HG03571 (cell line): ENCODE data around the gene TMEM125.

Experiments
- ATAC-seq: cut with Tn5 transposase; IDR thresholded peaks from one replicate; pipeline ENCODE4 v1.9.1; 2021; ENCODE audit not compliant: unreplicated experiment

Gene TMEM125

DNA sequence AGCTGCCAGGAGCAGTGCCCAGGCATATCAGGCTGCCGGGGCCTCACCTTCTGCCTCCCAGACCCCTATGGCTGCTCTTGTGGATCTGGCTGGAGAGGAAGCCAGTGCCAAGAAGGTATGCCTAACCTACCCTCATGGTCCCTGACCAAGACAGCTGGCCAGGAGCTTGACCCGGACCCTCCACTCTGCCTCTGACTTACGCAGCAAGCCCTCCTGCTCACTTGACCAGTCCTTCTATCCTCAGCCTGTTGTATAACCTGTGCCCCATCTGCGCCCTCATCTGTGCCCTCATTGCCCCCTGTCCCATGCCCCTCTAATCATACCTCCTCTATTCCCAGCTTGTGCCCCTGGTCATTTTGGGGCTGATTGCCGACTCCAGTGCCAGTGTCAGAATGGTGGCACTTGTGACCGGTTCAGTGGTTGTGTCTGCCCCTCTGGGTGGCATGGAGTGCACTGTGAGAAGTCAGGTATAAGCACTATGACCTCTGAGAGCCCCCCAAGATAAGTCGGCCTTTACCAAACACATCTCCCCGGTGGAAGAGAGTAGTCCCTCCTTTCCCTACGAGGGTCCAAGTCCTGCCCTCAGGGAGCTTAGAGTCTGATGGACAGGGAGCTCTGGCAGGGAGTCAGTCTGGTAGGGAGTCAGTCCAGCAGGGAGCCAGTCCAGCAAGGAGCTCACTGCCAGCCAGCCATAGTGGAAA lies 37.8 kb downstream of the TMEM125 start:
- ATAC-seq, result no peak

DNA sequence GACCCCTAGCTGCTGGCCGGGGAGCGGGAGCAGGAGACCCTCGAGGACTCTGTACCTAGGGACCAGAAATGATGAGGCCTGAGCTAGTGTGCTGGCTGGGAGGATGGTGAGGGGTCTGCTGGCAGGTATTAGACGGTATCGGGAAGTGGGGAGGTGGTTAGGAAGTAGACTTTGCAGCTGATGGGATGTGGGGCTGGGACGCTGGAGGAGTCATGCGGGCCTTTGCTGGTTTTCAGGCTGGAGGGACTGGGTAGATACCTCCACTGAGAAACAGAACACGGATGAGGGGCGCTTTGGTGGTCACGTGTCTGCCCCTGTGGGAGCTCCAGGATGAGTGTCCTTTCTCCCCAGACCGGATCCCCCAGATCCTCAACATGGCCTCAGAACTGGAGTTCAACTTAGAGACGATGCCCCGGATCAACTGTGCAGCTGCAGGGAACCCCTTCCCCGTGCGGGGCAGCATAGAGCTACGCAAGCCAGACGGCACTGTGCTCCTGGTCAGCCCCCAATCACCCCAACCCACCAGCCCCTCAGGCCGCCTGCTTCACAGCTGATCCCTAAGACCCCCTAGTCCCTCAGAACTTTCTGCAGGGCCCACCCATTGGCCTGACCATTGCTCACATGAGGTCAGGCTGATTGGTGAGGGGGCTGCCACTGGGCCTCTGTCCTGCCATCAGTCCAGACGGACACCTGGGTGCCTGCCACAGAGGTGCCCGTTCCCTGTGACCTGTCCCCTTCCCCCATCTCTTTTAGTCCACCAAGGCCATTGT lies 39.0 kb downstream of the TMEM125 start:
- ATAC-seq, result no peak

DNA sequence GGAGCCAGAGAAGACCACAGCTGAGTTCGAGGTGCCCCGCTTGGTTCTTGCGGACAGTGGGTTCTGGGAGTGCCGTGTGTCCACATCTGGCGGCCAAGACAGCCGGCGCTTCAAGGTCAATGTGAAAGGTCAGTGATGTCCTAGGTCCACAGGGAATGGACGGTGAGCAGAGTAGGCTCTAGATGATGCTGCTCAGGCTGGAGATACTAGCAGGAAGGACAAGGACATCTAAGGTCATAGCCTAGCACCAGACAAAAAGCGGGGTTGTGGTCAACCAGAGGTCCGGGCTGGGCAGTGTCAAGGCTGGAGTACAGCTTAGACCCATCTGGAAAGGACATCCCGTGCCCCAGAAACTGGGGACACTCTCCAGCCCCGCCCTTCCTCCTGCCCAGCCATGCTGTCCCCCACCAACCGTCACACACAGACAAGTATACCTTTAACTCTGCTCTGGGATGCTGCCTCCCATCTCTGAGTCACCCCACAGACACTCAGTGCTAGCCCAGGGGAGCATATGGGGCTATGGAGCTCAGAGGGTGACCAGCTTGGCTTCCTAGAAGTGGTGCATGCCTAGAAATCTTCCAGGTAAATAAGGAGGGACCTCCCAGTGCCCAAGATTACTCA lies 39.7 kb downstream of the TMEM125 start:
- ATAC-seq, result no peak

DNA sequence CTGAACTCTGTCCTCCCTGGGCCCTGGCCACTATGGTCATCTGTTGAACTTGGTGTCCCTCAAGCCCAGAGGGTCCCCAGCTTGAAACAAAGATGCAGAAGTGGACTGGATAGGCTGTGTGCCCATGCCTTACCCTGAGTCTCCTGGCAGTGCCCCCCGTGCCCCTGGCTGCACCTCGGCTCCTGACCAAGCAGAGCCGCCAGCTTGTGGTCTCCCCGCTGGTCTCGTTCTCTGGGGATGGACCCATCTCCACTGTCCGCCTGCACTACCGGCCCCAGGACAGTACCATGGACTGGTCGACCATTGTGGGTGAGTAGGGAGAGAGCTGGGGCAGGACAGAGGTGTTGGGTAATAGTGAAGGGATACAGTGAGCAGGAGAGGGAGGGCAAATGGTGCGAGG lies 41.7 kb downstream of the TMEM125 start:
- ATAC-seq, result no peak

DNA sequence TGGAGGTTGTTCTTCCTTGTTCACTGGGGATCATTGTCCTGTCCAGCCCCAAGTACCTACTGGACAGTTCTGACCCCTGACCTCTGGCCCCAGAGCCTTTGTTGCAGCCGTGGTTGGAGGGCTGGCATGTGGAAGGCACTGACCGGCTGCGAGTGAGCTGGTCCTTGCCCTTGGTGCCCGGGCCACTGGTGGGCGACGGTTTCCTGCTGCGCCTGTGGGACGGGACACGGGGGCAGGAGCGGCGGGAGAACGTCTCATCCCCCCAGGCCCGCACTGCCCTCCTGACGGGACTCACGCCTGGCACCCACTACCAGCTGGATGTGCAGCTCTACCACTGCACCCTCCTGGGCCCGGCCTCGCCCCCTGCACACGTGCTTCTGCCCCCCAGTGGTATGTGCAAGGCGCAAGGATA lies 42.4 kb downstream of the TMEM125 start:
- ATAC-seq, result no peak

DNA sequence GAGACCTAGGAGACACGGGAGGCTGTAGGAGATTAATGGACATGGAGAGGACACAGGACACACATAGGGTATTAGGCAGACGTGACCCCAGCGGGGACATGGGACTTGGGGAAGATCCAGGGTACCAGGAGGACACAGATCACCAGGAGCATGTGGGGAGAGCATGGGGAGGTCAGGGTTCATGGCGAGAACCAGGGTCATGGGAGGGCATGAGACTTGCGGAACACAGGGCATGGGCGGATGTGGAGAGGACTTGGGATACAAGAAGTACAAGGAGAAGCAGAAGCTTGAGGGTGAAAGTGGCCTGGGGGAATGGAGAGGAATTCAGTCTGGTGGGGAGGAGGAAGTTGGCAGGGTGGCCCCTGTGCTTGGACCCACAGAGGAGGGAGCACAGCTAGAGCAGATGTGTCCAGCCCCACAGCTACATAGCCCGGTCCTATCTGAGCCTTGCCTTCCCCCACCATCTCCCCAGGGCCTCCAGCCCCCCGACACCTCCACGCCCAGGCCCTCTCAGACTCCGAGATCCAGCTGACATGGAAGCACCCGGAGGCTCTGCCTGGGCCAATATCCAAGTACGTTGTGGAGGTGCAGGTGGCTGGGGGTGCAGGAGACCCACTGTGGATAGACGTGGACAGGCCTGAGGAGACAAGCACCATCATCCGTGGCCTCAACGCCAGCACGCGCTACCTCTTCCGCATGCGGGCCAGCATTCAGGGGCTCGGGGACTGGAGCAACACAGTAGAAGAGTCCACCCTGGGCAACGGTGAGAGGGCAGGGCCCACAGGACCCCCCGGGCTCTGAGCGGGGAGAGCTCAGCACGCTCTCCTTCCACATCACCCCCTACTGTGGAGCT lies 43.1 kb downstream of the TMEM125 start:
- no peak for ATAC-seq

DNA sequence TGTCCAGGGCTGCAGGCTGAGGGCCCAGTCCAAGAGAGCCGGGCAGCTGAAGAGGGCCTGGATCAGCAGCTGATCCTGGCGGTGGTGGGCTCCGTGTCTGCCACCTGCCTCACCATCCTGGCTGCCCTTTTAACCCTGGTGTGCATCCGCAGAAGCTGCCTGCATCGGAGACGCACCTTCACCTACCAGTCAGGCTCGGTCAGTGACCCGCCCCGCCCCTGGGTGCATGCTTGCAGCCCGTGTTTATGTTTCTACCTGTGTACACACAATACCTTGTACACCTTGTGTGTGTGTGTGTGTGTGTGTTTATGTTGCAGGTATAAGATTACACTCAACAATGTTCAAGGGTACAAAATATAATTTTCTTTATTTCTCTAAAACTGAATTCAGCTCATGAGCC lies 44.0 kb downstream of the TMEM125 start:
- no peak for ATAC-seq

DNA sequence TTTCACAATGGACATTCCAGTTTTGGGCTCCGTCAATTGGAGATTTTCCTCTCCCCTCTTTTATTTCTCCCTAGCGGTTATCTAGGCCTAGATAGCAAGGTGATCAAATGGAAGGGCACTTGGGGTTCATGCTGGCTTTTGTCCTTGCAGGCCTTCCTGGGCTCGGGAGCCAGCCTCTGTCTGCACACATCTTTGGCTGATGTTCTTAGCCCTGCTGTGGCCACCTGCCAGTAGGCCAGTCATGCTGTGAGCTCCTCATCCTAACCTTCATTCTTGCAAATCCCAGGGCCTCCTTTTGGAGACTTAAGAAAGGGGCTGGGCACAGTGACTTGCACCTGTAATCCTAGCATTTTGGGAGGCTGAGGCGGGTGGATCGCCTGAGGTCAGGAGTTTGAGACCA lies 44.5 kb downstream of the TMEM125 start:
- ATAC-seq, result no peak

DNA sequence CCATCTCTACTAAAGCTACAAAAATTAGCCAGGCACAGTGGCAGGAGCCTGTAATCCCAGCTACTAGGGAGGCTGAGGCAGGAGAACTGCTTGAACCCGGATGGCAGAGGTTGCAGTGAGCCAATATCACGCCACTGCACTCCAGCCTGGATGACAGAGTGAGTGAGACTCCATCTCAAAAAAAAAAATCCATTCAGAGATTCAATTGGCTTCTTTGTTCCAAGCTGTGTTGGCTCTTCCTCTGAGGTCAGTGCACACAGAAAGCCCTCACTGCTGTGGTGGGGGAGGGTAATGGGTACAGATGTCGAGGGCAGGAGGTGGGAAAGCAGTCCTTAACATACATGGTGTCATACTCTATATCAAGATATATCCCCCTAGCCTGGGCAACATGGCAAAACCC lies 45.7 kb downstream of the TMEM125 start:
- no peak for ATAC-seq

DNA sequence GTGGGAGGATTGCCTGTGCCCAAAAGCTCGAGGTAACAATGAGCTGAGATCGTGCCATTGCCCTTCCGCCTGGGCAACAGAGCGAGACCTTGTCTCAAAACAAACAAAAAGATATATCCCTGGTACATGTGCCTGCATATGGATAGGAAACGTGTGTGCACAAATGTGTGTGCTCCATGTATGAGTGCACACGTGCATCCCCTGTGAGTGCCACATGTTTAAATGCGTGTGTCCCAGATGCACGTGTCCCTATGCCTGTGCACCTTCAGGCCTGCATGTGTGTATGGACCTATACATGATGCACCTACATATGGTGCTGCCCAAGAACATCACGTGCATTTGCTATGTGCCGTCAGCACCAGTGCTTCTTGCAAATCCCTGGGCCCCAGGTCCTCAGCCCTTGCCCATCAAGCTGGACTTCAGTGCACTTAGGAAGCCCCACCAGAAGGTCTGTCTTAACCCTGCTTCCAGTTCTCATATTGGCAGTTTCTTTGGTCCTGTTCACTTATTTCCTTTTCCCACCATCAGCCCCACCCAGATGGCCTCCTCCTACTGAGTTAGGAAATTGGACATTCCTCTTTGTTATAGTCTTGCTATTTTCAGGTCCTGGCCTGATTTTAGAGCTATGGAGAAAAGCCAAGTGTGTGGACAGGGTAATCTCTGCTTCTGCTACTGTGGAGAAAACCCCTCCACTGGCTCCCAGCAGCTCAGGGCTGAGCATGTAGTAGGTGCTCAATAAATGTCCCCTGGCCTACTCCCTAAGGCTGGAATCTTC lies 46.4 kb downstream of the TMEM125 start:
- ATAC-seq, result no peak

DNA sequence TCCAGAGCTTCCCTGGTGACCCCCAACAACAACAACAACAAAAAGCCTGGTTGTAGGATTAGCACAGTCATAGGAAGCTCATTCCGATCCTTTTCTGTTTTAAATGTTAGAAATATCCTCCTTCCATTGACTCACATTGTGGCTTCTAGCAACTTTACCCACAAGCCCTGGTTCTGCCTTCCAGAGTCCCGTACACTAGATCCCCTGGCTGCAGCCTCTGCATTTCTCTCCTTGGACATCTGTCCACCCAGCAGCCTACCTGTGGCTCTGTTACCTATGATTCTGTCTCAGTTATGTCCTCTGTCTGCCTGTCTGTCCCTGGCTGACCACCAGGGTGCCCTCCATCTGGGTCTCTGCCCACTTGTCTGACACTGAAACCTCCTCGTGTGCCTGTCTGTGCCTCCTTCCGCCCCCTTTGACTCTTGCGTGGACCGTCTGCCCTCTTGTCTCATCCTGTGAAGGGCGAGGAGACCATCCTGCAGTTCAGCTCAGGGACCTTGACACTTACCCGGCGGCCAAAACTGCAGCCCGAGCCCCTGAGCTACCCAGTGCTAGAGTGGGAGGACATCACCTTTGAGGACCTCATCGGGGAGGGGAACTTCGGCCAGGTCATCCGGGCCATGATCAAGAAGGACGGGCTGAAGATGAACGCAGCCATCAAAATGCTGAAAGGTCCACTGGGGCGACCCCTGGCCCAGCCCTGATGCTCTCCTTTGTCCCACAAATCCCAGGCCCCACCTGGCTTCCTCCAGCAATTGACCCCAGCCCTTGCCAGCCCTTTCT lies 47.1 kb downstream of the TMEM125 start:
- ATAC-seq, result no peak

DNA sequence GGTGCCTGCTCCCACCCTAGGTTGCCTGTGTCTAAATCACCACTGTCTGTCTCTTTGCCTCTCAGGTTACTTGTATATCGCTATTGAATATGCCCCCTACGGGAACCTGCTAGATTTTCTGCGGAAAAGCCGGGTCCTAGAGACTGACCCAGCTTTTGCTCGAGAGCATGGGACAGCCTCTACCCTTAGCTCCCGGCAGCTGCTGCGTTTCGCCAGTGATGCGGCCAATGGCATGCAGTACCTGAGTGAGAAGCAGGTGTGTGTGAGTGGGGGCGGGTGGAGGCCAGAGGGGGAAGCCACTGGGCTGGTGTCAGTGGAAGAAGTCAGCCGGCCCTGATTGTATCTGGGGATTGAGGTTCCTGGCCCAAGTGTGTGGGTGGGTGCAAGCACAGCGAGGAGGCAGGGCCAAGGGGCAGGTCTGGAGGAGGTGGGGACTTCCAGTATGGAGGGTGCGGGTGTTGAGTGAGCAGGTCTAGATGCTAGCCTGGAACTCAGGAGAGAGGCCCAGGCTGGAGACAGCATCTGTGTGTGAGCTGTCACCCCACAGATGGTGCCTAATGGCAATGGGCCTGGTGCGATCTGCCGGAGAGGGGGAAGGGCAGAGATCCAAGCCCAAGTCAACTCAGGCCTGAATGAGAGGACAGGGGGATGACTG lies 48.2 kb downstream of the TMEM125 start:
- ATAC-seq, result no peak

DNA sequence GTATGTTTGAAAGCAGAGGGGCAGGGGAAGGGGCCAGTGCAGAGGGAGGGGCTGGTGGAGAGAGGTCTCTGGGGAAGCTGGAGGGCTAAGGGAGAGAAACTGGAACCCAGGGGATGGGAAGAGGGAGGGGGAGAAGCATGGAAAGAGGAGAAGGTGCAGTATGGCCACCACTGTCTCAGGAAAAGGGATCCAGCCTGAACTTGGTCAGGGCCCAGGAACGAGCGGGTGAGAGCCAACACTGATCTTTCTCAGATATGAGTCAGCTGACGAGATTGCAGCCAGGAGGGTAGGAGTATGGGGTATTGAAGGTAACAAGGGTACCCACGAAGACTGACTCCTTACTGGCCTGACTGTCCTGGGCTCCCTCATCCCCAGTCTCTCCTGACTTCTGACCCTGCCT lies 49.0 kb downstream of the TMEM125 start:
- no peak for ATAC-seq

DNA sequence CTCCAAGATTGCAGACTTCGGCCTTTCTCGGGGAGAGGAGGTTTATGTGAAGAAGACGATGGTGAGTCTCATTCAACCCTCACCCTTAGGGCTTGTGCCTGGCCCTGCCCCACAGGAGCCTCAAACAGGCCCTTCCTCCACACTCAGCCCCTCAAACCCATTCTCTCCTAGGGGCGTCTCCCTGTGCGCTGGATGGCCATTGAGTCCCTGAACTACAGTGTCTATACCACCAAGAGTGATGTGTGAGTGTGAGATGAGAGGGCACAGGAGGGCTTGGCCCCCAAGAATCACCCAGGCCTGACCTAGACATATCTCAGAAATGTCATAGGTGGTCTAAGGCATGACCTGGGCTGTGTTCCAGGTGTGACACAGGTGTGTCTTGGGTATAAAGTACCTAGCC lies 49.5 kb downstream of the TMEM125 start:
- no peak for ATAC-seq

DNA sequence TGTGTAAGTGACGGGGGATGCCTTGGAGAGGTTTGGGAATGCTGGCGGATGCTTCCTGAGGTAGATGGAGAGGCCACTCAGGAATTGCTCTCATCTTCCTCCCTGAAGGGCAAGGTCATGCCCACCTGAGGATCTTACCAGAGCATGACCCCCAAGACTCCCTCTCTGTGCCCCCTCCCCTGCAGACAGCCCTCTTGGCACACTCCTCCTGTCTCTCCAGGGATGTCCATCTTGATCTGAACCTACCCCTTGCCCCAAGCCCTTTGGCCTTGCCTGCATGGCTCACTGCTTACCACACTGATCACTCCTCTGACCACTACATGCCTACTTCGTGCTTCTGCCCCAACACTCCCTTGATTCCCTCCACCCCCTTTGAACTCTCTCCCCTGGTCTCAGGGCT lies 50.0 kb downstream of the TMEM125 start:
- ATAC-seq, result no peak

DNA sequence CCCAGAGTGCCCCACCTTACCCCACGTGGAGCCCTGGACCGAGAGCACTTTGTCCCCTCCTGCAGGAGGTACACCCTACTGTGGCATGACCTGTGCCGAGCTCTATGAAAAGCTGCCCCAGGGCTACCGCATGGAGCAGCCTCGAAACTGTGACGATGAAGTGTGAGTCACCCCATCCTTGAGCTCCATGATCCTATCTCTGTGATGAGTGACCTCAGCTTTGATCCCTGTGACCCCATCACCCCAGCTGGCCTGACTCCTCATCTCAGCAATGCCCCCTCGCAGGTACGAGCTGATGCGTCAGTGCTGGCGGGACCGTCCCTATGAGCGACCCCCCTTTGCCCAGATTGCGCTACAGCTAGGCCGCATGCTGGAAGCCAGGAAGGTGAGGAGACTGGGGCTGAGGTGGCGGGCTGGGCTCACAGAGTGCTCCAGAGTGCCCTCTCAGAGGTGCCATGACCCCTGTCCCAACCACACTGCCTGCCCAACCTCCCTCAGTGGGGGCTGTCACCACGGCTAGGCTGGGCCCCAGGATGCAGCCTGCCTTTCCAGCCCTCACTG lies 51.6 kb downstream of the TMEM125 start:
- ATAC-seq, result no peak

DNA sequence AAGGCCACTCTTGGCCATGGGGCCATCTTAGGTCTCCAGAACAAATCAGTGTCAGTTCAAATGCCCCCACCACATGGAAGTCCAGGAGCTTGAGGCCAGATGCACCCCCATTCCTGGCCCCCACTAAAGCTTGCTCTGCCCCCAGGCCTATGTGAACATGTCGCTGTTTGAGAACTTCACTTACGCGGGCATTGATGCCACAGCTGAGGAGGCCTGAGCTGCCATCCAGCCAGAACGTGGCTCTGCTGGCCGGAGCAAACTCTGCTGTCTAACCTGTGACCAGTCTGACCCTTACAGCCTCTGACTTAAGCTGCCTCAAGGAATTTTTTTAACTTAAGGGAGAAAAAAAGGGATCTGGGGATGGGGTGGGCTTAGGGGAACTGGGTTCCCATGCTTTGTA lies 52.7 kb downstream of the TMEM125 start:
- ATAC-seq, result no peak
